Prostate gland (tissue), 2 donors: ENCODE results near the gene SRRM1.

Experiments used
- POLR2AphosphoS5 ChIP-seq: sonication (generic); formaldehyde crosslinking; IDR thresholded peaks from one replicate; pipeline ENCODE4 v1.6.1; 2017; ENCODE audit warnings: antibody characterized with exemption
- TF ChIP-seq, protein P1 (sequence below), 4 experiments: fragments of 200-600 bp in 2 of 4; fragments of 450-650 bp in 2 of 4; sonication (generic) in 2 of 4; IDR thresholded peaks; 1 replicate in 3 of 4; 2 replicates in 1 of 4; pipeline ENCODE4 v1.5.1; 2016 to 2019; ENCODE audit warnings: antibody characterized with exemption in 4 of 4, mild to moderate bottlenecking in 2 of 4, moderate library complexity in 2 of 4

GRCh38 chr1:24699628-24700027 lies 56.5 kb downstream of the SRRM1 start:
- TF ChIP-seq, protein P1, sequence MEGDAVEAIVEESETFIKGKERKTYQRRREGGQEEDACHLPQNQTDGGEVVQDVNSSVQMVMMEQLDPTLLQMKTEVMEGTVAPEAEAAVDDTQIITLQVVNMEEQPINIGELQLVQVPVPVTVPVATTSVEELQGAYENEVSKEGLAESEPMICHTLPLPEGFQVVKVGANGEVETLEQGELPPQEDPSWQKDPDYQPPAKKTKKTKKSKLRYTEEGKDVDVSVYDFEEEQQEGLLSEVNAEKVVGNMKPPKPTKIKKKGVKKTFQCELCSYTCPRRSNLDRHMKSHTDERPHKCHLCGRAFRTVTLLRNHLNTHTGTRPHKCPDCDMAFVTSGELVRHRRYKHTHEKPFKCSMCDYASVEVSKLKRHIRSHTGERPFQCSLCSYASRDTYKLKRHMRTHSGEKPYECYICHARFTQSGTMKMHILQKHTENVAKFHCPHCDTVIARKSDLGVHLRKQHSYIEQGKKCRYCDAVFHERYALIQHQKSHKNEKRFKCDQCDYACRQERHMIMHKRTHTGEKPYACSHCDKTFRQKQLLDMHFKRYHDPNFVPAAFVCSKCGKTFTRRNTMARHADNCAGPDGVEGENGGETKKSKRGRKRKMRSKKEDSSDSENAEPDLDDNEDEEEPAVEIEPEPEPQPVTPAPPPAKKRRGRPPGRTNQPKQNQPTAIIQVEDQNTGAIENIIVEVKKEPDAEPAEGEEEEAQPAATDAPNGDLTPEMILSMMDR (IDR thresholded peaks at IDR 0.05) = no peak
- no peak for TF ChIP-seq POLR2AphosphoS5
